Stimulated activated naive CD8-positive, alpha-beta T cell treated with anti-CD3 and anti-CD28 coated beads, Interleukin-15, amount 100 ng/mL, for 72 hours (primary cell): ENCODE results near the gene LPAR6.
"Not testable (repeated sequence)": the region's sequence is repeated elsewhere in the genome, so short reads cannot be mapped to it uniquely, and the experiment has no call there.

ENCODE experiments used
- ATAC-seq: fragments of 150-1000 bp; cut with Tn5 transposase; 2 replicates; pipeline ENCODE4 v1.10.0; 2021; ENCODE audit warnings: mild to moderate bottlenecking, moderate library complexity
- DNase-seq, 2 donors: peaks; one replicate each; pipeline ENCODE4 v3.0.0; 2021 to 2022
- H3K27ac Mint-ChIP-seq, 2 donors: one replicate each; pipeline ENCODE4 v1.8.0; 2022; ENCODE audit warnings: mild to moderate bottlenecking in 2 of 2, mixed read lengths in 2 of 2, moderate library complexity in 2 of 2
- H3K27me3 Mint-ChIP-seq: one replicate; pipeline ENCODE4 v1.8.0; 2022; ENCODE audit warnings: mixed read lengths
- H3K4me1 Mint-ChIP-seq: one replicate; pipeline ENCODE4 v1.8.0; 2022; ENCODE audit warnings: mild to moderate bottlenecking, mixed read lengths
- H3K4me3 Mint-ChIP-seq, 2 donors: one replicate each; pipeline ENCODE4 v1.8.0; 2022; ENCODE audit warnings: mild to moderate bottlenecking in 2 of 2, mixed read lengths in 2 of 2, moderate library complexity in 1 of 2
- H3K9me3 Mint-ChIP-seq, 2 donors: one replicate each; pipeline ENCODE4 v1.8.0; 2022; ENCODE audit warnings: mixed read lengths in 2 of 2

The LPAR6 gene

DNA sequence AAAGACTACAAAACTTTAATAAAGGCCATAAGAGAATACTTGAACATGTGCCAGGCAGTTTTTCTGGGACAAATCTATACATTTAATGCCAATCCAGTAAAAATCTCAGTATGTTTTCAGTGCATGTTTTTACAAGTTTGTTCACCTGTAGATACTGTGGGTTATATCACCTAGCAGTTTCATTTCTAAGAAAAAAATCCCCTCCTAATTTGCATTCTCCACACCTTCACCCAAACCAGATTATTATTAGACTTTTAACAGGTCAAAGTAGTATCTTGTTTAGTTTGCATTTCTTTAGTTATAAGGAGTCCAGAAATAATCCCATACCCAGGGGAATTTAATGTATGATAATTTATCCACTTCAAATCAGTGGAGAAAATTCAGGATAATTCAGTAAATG lies 17.0 kb upstream of the LPAR6 start:
- DNase-seq = no peak
- peaks cover 6 to 7% of the 10 kb centered on the region in 2 donors for H3K9me3 Mint-ChIP-seq
- H3K27ac Mint-ChIP-seq = no peak overlapping the region
- H3K4me3 Mint-ChIP-seq = no peak overlapping the region
- H3K4me1 Mint-ChIP-seq = peaks cover 38% of the 10 kb centered on the region
- no peak for ATAC-seq
- H3K27me3 Mint-ChIP-seq = no peaks in the 10 kb centered on the region

DNA sequence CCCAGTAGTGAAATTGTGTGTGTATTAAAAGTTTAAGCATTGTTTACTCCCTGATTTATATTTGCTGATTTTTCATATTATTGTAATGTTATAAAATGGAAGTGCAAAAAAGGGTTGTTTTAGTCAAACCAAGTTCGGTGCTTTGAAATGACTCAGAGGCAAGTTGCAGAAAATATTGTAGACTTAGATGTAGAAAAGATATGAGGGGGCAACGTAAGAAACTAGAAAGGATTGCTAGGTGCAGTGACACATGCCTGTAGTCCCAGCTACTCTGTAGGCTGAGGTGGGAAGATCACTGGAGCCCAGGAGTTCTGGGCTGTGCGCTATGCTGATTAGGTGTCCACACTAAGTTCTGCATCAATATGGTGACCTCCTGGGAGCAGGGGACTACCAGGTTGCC lies 16.1 kb upstream of the LPAR6 start:
- Mint-ChIP-seq H3K27ac (no peak overlapping the region), H3K27me3 (no peaks in the 10 kb centered on the region), H3K9me3 (peaks cover 6 to 7% of the 10 kb centered on the region in 2 donors), H3K4me3 (no peak overlapping the region), H3K4me1 (peaks cover 32% of the 10 kb centered on the region)
- no peak for DNase-seq
- ATAC-seq = no peak

DNA sequence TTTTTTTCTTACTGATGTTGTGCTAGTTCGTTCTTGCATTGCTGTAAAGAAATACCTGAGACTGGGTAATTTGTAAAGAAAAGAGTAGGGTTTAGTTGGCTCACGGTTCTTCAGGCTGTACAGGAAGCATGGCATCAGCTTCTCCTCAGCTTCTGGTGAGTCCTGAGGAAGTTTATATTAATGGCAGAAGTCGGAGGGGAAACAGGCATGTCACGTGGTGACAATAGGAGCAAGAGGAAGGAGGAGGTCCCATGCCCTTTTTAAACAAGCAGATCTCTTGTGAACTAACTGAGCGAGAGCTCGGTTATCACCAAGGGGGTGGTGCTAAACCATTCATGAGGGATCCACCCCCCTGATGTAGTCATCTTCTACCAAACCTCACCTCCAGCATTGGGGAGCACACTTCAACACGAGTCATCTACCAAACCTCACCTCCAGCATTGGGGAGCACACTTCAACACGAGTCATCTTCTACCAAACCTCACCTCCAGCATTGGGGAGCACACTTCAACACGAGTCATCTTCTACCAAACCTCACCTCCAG lies 13.9 kb upstream of the LPAR6 start:
- H3K4me1 Mint-ChIP-seq = peaks cover 25% of the 10 kb centered on the region
- not testable (repeated sequence) for H3K27me3 Mint-ChIP-seq, H3K4me3 Mint-ChIP-seq, H3K9me3 Mint-ChIP-seq, H3K27ac Mint-ChIP-seq, DNase-seq, ATAC-seq

DNA sequence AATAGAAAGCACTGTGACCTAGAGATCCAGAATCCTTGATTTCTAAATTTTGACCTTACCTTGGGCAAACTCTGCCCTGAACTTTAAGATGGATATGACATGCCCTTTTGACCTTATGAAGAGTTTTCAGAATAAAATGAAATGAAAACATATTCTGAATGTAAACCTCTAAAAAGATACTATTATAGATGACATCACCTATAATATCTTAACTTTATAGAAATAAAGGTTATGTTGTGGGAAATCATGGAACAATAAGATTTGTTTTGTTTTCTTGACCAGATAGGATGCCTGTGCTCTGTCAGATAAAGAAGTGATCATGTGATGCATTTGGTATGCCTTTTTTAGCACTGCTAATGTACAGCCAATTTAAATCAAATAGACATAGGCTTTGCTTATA lies 13.1 kb upstream of the LPAR6 start:
- Mint-ChIP-seq H3K27ac (no peak overlapping the region), H3K4me3 (no peak overlapping the region), H3K4me1 (peaks cover 17% of the 10 kb centered on the region), H3K9me3 (peaks cover 6 to 7% of the 10 kb centered on the region in 2 donors), H3K27me3 (no peaks in the 10 kb centered on the region)
- DNase-seq (no peak), ATAC-seq (no peak)

DNA sequence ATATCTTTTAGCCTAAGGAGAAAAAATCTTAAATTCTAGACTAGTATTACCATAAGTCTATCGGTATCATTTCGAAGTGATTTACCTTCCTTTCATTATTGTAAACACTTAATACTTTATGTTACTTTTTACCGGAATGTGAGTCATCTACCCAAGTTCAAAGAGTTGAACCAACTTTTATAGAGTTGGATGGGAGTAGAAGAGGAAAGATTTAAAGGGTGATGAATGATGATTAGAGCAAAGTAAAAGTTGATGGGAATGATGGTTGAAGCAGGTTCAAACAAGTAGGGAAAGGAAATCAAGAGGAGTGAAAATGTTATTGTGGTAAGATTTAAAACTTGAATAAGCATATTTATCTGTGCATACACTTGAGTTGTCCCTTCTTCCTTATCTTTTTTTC lies 11.3 kb upstream of the LPAR6 start:
- Mint-ChIP-seq H3K4me1 (peaks cover 4% of the 10 kb centered on the region), H3K9me3 (peaks cover 16 to 23% of the 10 kb centered on the region in 2 donors), H3K27me3 (no peaks in the 10 kb centered on the region), H3K4me3 (no peak overlapping the region), H3K27ac (no peak overlapping the region)
- ATAC-seq (no peak), DNase-seq (no peak)

DNA sequence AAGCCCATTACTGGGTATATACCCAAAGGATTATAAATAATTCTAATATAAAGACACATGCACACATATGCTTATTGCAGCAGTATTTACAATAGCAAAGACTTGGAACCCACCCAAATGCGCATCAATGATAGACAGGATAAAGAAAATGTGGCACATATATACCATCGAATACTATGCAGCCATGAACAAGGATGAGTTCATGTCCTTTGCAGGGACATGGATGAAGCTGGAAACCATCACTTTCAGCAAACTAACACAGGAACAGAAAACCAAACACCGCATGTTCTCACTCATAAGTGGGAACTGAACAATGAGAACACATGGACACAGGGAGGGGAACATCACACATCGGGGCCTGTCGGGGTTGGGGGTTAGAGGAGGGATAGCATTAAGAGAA lies 9.1 kb upstream of the LPAR6 start:
- H3K9me3 Mint-ChIP-seq = peaks cover 26 to 42% of the 10 kb centered on the region in 2 donors
- not testable (repeated sequence) for DNase-seq, H3K4me1 Mint-ChIP-seq, H3K4me3 Mint-ChIP-seq, ATAC-seq, H3K27me3 Mint-ChIP-seq, H3K27ac Mint-ChIP-seq

DNA sequence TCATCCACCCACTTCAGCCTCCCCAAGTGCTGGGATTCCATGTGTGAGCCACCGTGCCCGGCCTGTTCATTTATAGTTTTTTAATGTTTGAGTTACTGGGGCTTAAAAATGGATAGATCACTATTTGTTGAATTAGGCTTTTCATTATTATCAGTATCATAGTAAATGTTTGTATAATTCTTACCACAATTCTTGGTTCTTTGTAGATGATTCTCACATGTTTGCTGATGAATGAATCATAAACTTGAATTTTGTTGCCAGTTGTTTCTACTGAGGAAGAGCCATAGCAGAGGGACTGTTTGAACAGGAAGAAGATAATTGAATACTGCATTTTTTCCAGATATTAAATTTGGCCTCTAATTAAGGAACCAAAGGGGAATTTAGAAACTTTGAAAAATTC lies 2.6 kb upstream of the LPAR6 start:
- H3K27ac Mint-ChIP-seq = no peak overlapping the region

DNA sequence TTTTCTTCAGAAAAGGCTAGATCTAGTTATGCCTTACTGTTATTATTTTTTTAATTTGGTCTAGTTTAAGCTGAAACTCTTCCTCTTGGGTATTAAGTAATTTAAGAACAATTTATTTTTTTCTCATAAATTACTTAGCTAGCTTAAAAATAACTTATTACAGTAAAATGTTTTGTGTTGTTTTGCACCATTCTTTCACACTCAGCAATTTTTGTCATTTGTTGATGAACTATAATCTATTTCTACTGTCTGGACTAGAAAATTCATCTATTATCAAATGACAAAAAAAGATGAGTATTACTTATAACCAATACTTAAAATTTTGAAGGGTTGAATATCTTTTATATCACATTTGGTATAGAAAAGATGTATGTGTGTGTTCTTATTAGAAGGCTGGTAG lies 1.6 kb upstream of the LPAR6 start:
- H3K27ac Mint-ChIP-seq = no peak overlapping the region
- ATAC-seq (no peak), DNase-seq (no peak)
- peaks cover 13 to 21% of the 10 kb centered on the region in 2 donors for H3K9me3 Mint-ChIP-seq
- no peak overlapping the region for H3K4me3 Mint-ChIP-seq
- H3K4me1 Mint-ChIP-seq = peaks cover 17% of the 10 kb centered on the region
- no peaks in the 10 kb centered on the region for H3K27me3 Mint-ChIP-seq

More for the DNA sequence above, 2.6 kb upstream of the LPAR6 start:
- no peak for DNase-seq
- no peak overlapping the region for H3K4me3 Mint-ChIP-seq
- H3K9me3 Mint-ChIP-seq = peaks cover 17 to 31% of the 10 kb centered on the region in 2 donors
- ATAC-seq = no peak
- peaks cover 14% of the 10 kb centered on the region for H3K4me1 Mint-ChIP-seq
- H3K27me3 Mint-ChIP-seq = no peaks in the 10 kb centered on the region

DNA sequence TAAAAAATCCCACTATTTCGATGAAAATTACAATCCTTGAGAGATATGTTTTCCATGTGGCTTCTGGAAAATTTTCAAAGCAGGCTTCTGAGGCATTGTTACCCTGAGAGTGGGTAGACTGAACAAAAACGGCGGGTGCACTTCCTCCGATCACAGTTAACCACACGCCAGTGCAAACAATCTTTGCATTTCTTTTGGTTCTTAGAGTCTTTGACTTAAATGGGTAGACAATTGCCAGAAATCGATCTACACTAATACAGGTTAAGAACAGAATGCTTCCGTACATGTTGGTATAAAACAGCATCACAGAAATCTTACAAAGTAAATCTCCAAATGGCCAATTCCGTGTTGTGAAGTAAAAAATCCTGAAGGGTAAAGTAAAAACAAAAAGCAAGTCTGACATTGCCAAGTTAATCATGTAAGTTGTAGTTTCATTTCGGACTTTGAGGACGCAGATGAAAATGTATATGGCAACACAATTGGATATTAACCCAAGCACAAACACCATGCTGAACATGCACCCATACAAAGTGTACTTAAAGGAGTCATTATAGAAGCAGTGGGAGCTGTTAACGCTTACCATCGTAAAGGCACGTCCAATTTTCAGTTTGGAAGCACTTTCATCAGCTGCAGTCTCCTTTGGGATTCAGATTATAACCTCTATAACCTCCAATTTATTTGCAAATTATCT lies 927 bp downstream of the LPAR6 start:
- Mint-ChIP-seq H3K4me1 (peaks cover 29% of the 10 kb centered on the region), H3K9me3 (no peaks in the 10 kb centered on the region), H3K27me3 (no peaks in the 10 kb centered on the region), H3K27ac (peak overlapping the region; percentile 88 to 93), H3K4me3 (peak overlapping the region; percentile 82 to 94)
- DNase-seq = no peak
- peak; percentile 65 for ATAC-seq

DNA sequence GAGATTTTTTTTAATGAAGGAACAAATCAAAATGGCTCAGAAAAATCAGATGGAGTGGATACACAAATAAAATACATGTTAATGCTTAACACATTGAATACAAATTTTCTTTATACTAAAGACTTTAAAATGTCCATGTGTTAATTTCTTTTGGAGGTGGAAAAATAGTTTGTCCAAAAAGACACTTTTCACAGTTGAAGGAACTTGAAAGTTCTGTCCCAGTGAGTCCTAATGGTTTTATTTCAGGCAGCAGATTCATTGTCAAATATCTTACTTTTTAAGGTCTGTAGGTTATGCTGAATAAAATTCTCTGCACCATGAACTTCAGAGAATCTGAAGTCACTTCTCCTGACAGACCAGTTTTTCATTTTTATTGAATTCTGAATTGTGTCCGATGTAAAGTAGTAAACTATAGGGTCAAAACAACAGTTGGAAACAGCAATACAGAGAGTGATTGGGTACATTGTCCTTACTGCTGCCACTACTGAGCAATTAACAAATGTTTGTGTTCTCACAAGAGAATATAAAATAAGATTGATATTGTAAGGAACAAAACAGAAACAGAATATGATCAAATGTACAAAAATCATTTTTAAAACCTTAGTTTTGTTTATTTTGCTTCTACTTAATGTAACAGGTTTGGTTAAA lies 1.6 kb downstream of the LPAR6 start:
- DNase-seq (no peak), ATAC-seq (no peak)
- Mint-ChIP-seq H3K4me3 (peak overlapping the region; percentile 82 to 94), H3K9me3 (no peaks in the 10 kb centered on the region), H3K4me1 (peaks cover 29% of the 10 kb centered on the region), H3K27ac (peak overlapping the region in 1 of 2 donors; percentile 93), H3K27me3 (no peaks in the 10 kb centered on the region)

DNA sequence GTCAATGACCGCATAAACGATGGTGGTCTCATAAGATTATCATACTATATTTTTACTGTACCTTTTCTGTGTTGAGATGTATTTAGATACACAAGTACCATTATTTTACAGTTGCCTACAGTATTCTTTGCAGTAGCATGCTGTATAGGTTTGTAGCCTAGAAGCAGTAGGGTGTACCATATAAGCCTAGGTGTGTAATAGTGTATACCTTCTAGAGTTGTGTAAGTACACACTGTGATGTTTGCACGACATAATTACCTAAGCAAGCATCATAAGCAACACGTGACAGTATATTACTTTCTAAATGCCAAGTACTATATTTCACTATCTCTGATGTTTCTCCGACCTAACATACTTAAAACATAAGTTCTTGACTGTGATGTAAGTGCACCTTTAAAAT lies 2.7 kb downstream of the LPAR6 start:
- H3K9me3 Mint-ChIP-seq = no peaks in the 10 kb centered on the region
- H3K4me1 Mint-ChIP-seq = peaks cover 39% of the 10 kb centered on the region
- H3K27me3 Mint-ChIP-seq = no peaks in the 10 kb centered on the region
- H3K4me3 Mint-ChIP-seq = peak overlapping the region; percentile 58 to 72
- DNase-seq (no peak), ATAC-seq (no peak)
- no peak overlapping the region for H3K27ac Mint-ChIP-seq

DNA sequence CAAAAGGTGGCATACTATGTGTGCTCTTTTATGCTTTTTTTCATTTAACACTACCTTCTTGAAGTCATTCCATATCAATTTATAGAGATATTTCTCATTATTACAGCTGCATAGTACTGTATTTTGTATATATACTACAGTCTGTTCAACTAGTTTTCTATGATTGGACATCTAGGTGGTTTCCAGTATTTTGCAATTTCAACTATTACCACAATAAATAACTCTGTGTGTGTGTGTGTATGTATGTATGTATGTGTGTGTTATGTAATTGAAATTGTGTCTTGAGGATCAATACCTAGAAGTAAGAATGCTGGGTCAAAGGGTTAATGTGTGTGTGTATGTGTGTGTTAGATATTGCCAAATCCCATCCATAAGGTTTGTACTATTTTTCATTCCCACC lies 7.0 kb downstream of the LPAR6 start:
- ATAC-seq (no peak), DNase-seq (no peak)
- H3K27me3 Mint-ChIP-seq = no peaks in the 10 kb centered on the region
- no peak overlapping the region for H3K4me3 Mint-ChIP-seq
- H3K27ac Mint-ChIP-seq = no peak overlapping the region
- no peaks in the 10 kb centered on the region for H3K9me3 Mint-ChIP-seq
- H3K4me1 Mint-ChIP-seq = peaks cover 62% of the 10 kb centered on the region

DNA sequence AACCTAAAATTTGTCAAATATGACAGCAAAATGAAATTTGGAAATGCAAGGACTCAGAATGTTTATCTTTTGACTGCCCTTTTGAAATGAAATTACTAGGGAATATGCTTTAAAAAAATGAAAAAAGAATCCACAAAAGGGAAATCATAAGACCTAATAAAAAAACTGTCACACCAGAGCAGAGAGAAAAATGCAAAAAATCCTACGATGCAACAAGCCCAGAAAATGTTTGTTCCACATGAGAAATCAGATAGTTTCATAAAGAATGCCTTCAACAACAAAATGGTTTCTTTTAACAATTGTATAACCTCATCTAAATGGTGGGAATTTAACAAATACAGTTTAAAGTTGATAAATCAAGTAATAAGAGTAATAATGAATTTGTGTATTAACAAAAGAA lies 8.0 kb downstream of the LPAR6 start:
- H3K27me3 Mint-ChIP-seq = no peaks in the 10 kb centered on the region
- H3K4me3 Mint-ChIP-seq = no peak overlapping the region
- no peak overlapping the region for H3K27ac Mint-ChIP-seq
- peaks cover 65% of the 10 kb centered on the region for H3K4me1 Mint-ChIP-seq
- ATAC-seq (no peak), DNase-seq (no peak)
- H3K9me3 Mint-ChIP-seq = no peaks in the 10 kb centered on the region

DNA sequence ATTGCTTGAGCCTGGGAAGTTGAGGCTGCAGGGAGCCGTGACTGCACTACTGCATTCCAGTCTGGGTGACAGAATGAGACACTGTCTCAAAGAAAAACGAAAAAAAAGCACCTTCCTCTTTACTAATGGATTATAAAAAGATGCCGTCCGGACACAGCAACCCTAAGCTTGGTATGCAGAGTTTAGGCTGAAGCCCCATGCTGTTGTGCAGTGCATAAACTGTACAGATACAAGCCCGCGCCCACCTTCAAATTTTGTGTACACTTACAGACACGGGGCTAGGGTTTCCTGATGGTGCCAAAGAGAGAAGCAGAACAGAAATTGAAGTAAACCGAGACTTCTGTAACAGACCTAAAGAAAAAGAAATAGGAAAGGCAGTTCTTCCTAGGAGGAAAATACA lies 9.0 kb downstream of the LPAR6 start:
- DNase-seq (no peak), ATAC-seq (no peak)
- Mint-ChIP-seq H3K4me3 (no peak overlapping the region), H3K9me3 (no peaks in the 10 kb centered on the region), H3K27me3 (no peaks in the 10 kb centered on the region), H3K4me1 (peaks cover 66% of the 10 kb centered on the region), H3K27ac (no peak overlapping the region)

DNA sequence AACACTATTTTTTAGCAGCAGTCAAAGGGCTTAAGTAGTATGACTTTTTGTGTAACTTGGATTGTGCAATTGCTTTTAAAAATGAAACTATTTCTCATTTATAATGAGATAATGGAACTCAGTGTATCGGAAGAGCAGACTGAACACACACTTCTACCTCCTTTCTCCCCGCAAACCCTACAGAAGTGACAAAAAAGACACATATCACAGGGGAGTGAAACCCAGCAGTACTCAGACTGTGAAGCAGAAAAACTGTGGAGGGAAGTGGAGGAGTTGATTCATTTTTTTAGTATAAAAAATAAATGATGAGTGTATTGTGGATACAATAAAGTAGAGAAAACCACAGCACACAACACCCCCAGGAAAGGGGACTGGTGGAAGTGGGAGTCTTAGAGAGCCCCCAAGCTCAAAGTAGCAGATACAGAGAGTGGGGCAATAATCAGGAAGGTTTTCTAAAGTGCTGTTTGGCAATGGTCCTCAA lies 9.7 kb downstream of the LPAR6 start:
- peaks cover 59% of the 10 kb centered on the region for H3K4me1 Mint-ChIP-seq
- peak; percentile 98 for ATAC-seq
- H3K4me3 Mint-ChIP-seq = peak overlapping the region; percentile 42 to 56

DNA sequence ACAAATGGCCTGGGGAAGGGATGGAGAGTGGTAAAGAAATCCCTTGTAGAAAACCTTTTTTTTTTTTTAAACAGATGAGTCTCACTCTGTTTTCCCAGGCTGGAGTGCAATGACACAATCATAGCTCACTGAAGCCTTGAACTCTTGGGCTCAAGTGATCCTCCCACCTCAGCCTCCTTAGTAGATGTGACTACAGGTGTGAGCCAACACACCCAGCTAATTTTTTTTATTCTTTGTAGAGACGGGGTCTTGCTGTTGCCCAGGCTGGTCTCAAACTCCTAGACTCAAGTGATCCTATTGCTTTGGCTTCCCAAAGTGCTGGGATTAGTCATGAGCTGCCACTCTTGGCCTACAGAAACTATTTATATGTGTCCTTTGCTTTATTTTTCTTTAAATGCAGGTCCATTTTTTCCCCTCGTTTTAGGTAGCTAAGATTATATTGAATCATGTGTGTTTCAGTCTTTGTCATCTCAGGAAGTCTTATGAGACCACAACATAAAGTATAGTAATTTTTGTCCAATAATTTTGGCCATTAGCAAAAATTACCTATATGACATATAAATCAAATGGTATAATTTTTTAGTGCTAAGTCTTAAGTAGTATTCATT lies 10.5 kb downstream of the LPAR6 start:
- Mint-ChIP-seq H3K27ac (no peak overlapping the region), H3K4me1 (peaks cover 57% of the 10 kb centered on the region), H3K27me3 (no peaks in the 10 kb centered on the region), H3K4me3 (peak overlapping the region in 1 of 2 donors; percentile 14), H3K9me3 (no peaks in the 10 kb centered on the region)
- ATAC-seq (peak; percentile 62), DNase-seq (peak in 1 of 2 donors; percentile 26)

More for the DNA sequence above, 9.7 kb downstream of the LPAR6 start:
- no peaks in the 10 kb centered on the region for H3K9me3 Mint-ChIP-seq
- peak overlapping the region; percentile 13 to 53 for H3K27ac Mint-ChIP-seq
- H3K27me3 Mint-ChIP-seq = no peaks in the 10 kb centered on the region
- DNase-seq = peak in 1 of 2 donors; percentile 44
